Measurements from ENCODE around the gene BAMBI. TPM values are rescaled to one million over a fixed set of nuclear protein-coding genes. Genes with fewer than 3 reads are reported as not detected.

Gene BAMBI
- total RNA-seq, 1 experiment from 2014 or later, result 165 TPM

DNA sequence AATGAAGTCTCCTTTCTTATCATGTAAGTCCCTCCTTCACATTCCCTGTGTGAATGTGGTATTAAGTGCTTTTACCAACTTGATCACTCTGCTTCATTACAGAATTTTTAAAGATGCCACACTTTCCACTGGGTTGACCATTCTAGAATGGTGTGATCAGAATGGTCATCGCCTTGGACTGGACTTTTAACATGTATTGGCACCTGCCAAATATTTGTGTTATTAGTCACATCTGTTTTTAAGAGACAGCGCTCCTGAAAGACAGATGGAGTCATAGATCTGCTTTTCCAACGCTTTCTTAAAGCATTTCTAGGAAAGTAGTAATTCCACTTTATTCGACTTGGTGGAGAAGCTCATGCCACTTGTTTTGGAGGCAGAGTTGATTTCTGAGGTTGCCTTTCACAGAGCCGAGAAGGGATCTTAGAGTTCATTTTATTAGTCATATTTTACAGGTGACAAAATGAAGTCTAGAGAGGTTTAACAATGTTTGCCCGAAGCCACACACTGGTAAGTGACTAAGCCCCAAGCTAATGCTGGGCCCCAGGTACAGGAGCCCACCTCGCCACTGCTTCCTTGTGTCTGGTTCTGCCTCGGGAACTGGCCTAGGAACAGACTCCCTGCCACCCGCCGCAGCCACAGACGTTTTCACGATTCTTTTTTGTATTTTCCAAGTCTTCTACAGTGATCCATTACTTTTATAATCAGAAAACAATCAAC lies 10.4 kb upstream of the BAMBI start:
- ChIA-PET CTCF (interaction anchor here (1.2 kb wide), 1 partner anchor 324 kb away, joined by 8 read pairs; no protein-coding TSS in a partner anchor), POLR2A (no interaction called here)
- Mint-ChIP-seq H3K36me3 (ENCODE audit: insufficient read depth, unreplicated experiment) (peaks cover 6% of the 10 kb centered on the region), H3K27me3 (ENCODE audit: insufficient read depth, unreplicated experiment) (peaks cover 3% of the 10 kb centered on the region), H3K4me3 (ENCODE audit: unreplicated experiment) (peak overlapping the region; percentile 96), H3K27ac (ENCODE audit: unreplicated experiment) (peak overlapping the region; percentile 30), H3K4me1 (ENCODE audit: low read depth, unreplicated experiment) (peaks cover 25% of the 10 kb centered on the region), H3K9me3 (ENCODE audit: unreplicated experiment) (no peaks in the 10 kb centered on the region)
- Histone ChIP-seq H3K9me3 (no peaks in the 10 kb centered on the region), H3K4me3 (ENCODE audit: low read depth, low read length) (no peak overlapping the region), H3K36me3 (ENCODE audit: control insufficient read depth, insufficient read depth, low read length) (no peaks in the 10 kb centered on the region), H3K4me1 (peaks cover 16% of the 10 kb centered on the region), H3K27me3 (replicated peaks; ENCODE audit: control insufficient read depth, insufficient read depth, low read length) (no peaks in the 10 kb centered on the region; the same call in 1 of the 2 replicates)
- no TSS peak for BruUV-seq (replicated peaks)
- no peak for DNase-seq
- intact Hi-C loops (cut with micrococcal nuclease; ENCODE audit: unreplicated experiment), result no loop called here
- TF ChIP-seq, protein P1, sequence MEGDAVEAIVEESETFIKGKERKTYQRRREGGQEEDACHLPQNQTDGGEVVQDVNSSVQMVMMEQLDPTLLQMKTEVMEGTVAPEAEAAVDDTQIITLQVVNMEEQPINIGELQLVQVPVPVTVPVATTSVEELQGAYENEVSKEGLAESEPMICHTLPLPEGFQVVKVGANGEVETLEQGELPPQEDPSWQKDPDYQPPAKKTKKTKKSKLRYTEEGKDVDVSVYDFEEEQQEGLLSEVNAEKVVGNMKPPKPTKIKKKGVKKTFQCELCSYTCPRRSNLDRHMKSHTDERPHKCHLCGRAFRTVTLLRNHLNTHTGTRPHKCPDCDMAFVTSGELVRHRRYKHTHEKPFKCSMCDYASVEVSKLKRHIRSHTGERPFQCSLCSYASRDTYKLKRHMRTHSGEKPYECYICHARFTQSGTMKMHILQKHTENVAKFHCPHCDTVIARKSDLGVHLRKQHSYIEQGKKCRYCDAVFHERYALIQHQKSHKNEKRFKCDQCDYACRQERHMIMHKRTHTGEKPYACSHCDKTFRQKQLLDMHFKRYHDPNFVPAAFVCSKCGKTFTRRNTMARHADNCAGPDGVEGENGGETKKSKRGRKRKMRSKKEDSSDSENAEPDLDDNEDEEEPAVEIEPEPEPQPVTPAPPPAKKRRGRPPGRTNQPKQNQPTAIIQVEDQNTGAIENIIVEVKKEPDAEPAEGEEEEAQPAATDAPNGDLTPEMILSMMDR (IDR thresholded peaks at IDR 0.05; ENCODE audit: insufficient read depth in 1 of 2, low read depth in 1 of 2, low read length in 1 of 2, severe bottlenecking in 1 of 2, unreplicated experiment in 1 of 2), result no peak

DNA sequence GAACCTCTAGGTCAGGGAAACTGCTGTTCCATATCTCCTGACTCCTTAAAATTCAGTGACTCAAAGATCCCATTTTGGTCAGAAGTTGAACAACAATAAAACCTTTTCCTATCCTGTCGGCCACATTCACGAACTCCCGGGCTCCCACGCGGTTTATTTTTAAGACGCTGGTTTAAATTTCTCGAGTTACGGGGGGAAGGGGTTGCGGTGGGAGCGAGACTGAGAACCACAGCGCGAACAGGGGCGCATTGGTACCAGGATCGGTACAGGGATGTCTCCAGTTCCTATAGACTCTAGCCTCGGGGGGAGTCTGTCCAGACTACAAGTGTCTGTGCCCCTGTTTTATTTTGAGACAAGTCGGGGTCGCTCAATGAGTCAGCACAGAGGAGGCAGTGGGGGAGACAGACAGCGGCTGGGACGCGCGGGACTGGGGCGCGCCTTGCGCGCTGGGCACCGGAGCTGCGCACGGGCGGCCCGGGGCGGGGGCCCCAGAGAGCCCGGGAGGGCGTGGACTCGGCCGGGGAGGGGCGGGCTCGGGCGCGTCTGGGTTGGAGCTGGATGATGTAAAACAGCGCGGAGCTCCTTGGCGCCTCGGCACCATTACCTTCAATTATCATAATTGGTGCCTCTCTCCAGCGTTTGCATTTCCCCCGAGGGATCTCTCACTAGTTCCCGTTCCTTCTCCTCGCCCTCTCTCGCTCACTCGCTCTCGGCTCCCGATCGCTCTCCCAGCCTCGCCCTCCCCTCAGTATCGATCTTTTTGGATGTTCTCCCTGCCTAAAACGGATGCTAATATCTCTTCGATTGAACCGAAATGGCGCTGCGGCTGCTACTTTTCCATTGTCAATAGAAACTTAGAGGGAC lies 8.7 kb upstream of the BAMBI start:
- no peaks in the 10 kb centered on the region for H3K9me3 ChIP-seq
- POLR2A ChIA-PET, result interaction anchor here (0.6 to 1.0 kb wide), 2 partner anchors 16 to 54 kb away, joined by 3 read pairs; no protein-coding TSS in a partner anchor
- Mint-ChIP-seq H3K4me3 (ENCODE audit: unreplicated experiment) (peak overlapping the region; percentile 96), H3K9me3 (ENCODE audit: unreplicated experiment) (no peaks in the 10 kb centered on the region), H3K4me1 (ENCODE audit: low read depth, unreplicated experiment) (peaks cover 25% of the 10 kb centered on the region), H3K27ac (ENCODE audit: unreplicated experiment) (peak overlapping the region; percentile 74), H3K36me3 (ENCODE audit: insufficient read depth, unreplicated experiment) (peaks cover 6% of the 10 kb centered on the region), H3K27me3 (ENCODE audit: insufficient read depth, unreplicated experiment) (peaks cover 3% of the 10 kb centered on the region)
- intact Hi-C loops (cut with micrococcal nuclease; ENCODE audit: unreplicated experiment), result loop anchor here (2.0 kb wide), 1 partner anchor 396 kb away; no protein-coding TSS in a partner anchor
- no peaks in the 10 kb centered on the region for H3K36me3 ChIP-seq (ENCODE audit: control insufficient read depth, insufficient read depth, low read length)
- TF ChIP-seq, protein P1 (IDR thresholded peaks at IDR 0.05; ENCODE audit: insufficient read depth in 1 of 2, low read depth in 1 of 2, low read length in 1 of 2, severe bottlenecking in 1 of 2, unreplicated experiment in 1 of 2), result peak in 1 of 2 experiments; percentile 10
- peak overlapping the region; percentile 66 for H3K4me3 ChIP-seq (ENCODE audit: low read depth, low read length)
- CTCF ChIA-PET, result interaction anchor here (0.5 to 1.0 kb wide), 3 partner anchors 45 to 636 kb away, joined by 3 to 4 read pairs (median 3); no protein-coding TSS in a partner anchor
- H3K27me3 ChIP-seq (replicated peaks; ENCODE audit: control insufficient read depth, insufficient read depth, low read length), result no peaks in the 10 kb centered on the region; the same call in 1 of the 2 replicates
- DNase-seq, result peak; percentile 73 to 88
- peaks cover 16% of the 10 kb centered on the region for H3K4me1 ChIP-seq
- BruUV-seq (replicated peaks), result TSS peak; percentile 85
